ENCODE data around the gene EVA1B.

The EVA1B gene, protein sequence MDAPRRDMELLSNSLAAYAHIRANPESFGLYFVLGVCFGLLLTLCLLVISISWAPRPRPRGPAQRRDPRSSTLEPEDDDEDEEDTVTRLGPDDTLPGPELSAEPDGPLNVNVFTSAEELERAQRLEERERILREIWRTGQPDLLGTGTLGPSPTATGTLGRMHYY

DNA sequence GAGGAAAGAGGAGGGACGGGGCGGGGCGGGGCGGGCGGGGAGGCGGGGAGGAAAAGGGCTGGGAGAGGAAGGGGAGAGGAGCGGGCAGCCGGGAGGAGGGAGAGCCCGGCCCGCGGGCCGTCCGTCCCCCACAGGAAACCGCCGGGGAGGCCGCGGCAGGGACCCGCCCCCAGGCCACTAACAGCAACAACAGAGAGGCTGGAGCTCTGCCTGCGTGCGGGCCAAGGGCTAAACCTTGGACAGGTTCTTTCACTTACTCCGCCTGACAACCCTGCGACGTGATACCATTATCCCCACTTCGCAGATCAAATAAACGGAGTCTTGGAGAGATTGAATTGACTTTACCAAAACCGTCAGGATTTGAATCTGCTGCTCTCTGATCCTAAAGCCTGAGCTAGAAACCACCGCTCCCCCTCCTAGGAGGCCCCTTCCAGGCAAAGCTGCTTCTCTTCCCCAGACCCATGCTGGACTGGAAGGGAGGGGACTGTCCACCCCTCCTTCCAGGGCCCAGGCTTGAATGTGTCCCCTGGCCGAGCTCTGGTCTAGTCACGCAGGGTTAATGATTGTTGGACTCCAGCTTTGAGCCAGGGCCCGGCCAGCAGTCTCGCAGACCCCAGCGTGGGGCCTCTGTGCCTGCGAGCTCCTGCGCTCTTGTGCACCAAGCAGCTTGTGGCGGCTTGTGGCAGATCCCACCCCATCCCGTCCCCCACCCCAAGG is at the start of gene EVA1B:
EVA1B (minus strand) TSS at position 10 of the 717 bp plus-strand sequence. CDS start 608 bp downstream, outside the sequence.
- peak; percentile 12 to 56 for DNase-seq

DNA sequence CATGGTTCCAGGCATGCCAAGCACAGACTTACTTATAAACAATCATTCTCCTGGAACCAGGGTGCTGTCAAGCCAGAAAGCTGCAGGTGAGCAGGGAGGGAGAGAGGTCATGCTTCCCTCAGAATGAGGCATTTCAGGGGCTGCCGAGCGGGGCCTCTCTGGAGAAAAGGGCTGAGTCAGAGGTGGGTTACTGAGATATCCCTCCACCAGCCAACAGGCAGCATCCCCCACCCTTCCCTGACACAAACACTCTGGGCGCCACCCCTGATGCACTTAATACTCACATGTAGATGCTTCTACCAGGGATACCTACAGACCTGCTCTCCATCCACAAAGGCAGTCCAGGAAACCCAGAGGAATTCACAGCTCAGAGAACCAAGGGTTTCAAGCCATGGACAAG is 49.2 kb upstream of the EVA1B start:
- DNase-seq: no peak

DNA sequence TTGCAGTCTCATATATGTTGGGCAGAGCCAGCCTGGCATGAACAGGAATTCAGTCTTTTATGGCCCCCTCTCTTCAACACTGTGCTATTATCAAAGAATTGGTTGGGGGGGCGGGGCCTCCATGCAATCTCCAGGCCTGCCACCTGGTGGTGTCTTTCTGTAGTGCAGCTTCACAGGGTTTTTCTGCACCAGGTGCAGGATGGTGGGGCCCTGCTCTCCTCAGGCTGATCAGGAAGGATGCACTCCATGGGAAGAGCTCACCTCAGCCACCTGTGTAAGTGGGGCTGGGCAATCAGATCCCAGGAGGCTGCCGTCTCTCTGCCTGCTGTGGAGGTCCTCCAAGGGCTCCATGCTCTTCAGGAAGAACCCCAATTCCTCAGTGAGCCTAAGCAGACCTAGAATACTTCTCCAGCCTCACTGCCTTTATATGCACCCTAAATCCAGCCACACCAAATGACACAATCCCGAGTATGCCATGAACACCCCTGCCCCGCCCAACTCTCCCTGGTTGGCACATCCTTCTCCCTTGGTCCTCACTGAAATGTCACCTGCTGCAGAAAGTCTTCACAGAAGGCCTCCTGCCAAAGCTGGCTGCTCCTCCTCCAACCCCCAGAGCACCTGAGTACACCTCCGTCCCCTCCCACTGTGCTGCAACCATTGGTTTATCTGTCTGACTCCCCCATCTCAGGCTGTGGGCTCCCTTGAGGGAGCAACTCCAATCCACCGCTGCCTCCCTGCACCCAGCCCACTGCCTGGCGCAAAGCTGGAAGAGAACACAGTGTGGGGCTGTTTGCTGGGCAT is 45.8 kb upstream of the EVA1B start:
- peak; percentile 76 to 85 for DNase-seq

DNA sequence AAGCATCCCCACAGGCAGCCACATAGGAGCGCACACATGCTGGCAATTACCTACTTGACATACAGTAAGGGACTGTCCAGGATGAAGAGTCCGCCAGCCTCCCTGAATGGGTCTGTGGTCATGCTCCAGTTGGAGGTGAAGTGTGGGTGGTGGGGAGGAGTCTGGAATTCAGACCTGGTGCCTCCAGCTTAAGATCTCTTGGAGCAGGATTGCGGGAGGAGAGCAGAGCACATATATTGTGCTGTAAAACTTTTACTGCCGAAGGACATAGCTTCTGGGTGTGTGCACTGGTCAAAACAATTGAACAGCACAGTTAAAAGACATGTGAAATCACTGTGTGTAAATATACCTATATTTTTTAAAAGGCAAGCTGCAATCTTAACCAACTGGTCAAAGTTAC is 44.4 kb upstream of the EVA1B start:
- no peak for DNase-seq

DNA sequence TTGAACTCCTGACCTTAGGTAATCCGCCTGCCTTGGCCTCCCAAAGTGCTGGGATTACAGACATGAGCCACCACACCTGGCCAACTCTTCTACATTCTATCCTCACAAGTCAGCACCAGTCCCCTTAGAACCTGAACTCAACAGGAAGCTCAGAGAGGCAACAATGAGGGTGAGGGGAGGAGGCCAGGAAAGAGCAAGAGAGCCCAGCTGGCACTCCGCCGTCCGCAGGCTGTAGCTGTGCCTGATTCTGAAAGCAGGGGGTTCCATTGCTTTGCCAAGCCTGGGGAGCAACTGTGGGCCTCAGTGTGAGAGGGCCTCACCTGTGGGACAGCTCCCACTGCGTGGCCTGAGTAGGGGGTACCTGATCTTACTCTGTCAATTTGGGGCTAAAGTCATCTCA is 43.6 kb upstream of the EVA1B start:
- DNase-seq: peak; percentile 9 to 56

DNA sequence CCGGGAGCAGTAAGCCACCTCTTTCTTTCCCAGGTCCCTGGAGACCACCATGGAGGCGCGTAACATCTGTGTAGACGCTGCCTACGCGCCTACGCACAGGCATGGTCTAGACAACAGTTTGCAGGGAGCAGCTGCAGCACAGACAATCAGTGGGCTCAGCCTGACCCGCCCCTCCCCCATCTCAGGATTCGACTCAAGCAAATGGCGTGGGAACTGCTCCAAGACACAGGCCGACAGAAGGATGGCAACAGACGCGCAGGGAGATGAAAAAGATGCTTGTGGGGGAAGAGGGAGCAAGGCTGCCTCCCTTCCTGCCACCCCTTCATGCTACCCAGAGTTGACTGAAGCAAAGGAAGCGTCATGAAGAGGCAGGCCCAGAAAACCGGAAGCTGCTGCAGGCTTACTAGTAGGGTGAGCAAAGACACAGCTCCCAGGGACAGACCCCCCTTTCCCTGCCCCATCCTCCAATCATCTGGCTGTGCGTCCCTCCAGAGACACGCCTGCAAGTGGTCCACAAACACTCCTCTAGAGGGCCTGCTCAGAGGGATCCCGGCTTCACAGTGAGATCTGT is 42.7 kb upstream of the EVA1B start:
- peak; percentile 69 to 70 for DNase-seq

DNA sequence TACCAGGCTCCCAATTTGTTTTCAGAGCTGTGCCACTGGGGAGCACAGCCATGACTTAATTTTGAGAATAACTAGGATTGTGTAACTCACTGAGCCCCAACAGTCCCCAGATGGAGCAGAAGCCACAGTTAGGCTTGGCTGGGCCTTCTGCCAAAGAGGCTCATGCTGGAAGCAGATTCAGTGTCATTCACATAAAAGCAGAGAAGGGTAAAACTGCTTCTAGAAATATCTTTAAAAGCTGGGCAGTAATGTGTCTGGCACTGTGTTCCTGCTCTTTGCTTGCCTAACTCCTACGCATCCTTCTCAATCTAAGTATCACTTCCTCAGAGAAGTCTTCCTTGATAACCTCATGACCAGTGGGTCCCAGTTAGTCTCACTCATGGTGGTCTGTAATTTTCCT is 41.9 kb upstream of the EVA1B start:
- DNase-seq: no peak

DNA sequence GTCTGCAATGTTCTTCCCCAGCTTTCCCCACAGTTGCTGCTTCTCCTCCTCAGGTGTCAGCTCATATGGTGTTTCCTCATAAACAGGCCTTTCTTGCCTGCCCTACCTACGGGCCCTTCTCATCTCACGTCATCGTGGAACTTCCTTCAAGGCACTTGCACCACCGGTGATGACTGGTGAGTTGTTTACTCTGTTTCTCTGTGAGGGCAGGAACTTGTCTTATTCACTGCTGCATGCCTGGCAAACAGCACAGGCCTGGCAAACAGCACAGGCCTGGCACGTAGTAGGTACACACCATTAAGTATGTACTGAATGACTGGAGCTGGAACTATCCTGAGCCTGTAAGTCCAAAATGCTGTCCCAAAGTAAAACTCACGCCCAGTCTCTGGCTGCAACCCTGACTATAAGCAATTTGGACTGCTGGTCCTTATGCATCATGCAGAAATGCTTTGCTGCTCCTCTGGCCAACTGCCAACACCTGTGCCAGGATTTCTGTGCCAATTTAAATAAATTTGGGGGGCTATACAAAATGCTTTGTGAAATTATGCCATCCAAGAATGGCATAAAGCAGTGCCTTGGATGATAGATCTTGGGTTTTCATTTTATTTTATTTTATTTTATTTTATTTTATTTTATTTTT is 36.6 kb upstream of the EVA1B start:
- peak; percentile 43 to 45 for DNase-seq

DNA sequence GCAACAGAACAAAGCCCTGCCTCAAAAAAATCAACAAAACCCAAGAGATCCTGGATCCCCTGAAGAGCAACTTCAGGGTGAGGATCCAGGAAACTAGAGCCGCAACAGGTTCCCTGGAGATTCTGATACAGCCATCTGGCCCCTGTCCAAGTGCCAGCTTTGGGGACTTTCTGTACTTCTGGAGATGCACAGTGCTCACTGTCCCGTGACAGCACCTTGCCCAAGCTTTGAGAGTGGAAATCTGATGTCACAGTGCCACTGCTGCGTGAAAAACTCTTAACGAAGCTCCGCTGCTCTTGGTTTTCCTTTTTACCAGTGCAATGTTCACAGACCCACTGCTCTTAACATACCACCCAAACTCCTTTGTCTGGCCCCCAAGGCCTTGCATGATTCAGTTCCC is 35.9 kb upstream of the EVA1B start:
- DNase-seq: no peak

DNA sequence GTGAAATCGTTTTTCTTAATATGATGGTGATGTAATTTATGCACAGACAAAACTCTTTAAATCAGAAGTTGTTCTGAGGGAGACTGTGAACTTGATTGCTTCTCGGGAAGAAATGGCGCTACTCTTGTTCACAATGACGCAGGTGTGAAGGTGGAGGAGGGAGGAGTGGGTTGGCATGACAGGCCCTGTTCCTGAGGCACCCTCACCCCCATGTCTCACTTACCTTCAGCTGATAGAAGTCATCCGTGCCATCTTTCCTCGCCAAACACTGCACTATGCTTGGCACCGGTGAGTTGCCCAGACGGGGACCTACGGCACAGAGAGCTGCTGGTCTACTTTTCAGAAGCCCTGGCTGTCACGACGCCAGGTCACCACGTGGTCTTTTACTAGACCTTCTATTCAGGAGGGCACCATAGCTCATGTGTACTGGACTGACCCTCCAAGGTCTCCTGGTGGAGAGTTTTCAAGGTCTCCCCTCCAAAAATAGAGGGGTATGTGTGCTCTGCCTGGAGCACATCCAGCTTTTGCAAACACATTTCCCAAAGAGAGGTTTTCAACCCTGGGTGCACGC is 35.2 kb upstream of the EVA1B start:
- DNase-seq: no peak

DNA sequence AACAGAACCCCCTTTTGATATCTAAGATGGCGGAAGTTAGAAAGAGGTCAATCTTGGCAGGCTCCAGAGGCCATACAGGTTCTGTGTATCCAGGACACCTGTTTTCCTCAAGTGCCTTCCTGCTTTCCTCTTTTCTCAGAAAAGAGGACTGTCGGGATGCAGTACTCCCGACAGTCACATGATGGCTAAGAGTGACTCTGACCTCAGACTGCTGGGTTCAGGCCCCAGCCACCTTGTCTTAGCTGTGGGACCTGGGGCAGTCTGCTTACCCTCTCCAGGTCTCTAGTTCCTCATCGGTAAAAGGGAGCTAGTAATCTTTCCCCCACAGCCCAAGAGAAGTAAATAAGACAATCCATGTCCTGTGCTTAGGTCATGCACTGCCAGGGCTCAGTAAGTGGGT is 32.4 kb upstream of the EVA1B start:
- no peak for DNase-seq

DNA sequence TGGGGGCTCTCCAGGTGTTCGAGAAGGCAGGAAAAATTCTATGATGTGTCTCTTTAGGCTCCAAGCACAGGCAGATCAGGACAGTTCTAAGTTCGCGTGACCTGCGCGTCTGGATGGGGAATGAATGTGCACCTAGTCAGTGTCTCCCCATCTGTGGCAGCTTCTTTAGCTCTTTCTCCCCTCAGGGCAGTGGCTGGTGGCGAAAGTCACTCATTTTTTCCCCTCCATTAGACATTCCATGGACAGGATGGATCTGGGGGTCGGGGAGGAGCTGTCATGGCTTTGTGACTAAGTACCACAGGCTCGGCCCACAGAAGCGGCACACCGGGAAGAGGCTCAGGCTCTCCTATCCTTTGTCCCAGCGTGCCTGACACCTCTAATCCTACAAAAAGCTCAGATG is 31.0 kb upstream of the EVA1B start:
- no peak for DNase-seq

DNA sequence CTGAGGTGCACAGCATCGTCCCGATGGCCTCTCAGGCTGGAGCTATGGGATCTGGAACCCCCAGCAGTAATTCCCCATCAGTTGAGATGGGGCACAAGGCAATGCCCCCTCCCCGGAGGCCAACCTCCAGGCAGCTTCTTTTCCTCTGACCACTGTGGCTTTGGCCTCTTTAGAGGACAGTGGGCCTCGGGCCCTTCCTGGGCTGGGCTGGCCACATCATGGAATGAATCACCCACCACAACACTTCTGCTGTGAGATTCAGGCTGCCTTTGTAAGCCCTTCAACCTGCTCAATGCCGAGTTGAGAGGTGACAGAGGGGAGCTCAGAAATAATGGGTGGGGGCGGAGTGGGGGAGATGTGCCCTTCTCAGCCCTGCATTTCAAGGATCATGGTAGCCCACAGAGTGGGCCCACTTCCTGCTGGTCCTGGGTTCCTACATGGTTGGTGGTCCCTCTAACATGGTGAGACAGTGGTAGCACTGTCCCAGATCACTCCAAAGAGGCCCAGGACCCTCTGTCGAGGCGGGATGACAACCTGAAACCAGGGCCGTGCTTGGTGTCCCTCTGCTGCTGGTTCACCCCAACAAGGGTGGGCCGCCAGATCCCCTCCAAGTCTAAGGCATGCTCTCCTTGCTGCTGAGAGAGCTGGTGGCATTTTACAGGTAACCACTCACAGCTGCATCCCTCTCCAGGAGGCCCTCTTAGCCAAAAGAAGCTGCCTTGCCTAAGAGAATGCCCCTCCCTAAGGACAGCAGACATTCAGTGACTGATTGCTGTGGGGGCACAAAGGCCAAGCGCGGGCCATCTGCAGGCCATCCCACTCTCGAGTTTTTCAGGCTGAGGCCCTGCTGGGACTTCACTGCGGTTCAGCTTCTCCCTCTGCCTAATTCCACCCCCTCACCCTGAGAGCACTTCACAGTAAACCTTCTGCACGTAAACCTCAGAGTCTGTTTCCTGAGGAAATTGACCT is 29.7 kb upstream of the EVA1B start:
- no peak for DNase-seq

DNA sequence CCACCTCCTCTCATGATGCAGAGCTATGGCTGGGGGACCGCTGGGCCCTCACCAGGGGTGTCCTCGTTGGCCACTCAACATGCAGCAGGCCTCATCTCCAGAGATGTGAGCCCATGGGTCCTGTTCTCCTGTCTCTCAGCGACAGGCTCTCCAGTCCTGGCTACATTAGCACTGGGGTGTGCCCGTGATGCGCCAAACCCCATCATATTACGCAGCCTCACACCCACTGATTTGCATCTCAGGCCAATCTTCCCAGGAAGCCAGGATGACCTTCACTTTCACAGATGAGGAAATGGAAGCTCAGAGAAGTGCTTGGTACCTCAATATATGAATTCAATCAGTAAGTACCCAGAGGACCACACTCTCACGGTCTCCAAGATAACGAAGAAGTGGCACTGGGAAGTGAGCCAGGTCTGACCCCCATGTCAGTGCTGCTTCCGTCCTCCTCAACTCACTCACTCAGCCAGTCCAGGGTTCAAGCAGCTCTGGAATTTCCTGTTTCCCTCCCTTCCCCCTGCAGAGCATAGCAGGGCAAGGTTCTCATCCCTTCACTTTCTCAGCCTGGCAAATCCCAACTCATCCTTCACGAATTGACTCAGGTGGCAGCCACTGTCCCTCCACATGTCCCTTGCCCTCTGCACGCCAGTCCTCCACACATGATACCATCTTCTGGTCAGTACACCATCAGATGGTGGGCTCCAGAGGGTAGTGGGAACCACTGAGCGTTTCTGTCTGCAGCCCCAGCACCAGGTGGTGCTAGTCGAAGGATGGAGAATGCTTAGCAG is 28.9 kb upstream of the EVA1B start:
- no peak for DNase-seq

DNA sequence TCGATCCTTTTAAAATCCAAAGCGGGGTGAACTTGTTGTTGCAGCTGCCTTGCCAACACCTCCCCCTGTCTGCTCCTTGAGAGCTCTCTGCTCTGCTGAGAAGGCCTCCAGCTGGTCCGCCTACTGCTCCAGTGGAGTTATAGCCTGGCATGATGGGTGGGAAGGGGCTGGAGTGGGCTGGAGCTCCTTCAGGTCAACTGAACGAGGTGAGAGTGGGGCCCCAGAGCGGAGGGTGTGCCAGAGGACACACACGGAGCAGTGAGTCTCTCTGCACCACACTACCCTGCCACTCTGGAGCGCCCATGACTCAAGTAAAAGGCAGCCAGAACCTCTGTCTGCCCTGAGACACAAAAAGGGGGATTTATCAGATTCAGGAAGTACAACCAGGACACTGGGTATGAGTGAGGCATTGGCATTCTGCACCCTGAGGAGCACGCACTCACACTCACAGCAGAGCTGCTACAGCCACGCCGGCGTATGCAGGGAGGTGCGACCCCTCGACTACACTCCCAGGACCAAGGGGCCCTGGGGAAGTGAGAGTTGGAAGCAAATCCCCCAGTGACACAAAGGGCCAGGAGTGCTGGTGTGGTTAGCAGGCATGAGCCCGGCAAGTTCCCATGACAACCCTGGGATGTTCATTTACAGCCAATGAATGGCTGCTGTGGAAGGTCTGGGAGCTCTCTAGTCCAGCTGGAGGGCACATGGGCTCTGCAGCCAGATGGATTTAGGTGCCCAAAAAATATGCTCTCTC is 28.0 kb upstream of the EVA1B start:
- no peak for DNase-seq

DNA sequence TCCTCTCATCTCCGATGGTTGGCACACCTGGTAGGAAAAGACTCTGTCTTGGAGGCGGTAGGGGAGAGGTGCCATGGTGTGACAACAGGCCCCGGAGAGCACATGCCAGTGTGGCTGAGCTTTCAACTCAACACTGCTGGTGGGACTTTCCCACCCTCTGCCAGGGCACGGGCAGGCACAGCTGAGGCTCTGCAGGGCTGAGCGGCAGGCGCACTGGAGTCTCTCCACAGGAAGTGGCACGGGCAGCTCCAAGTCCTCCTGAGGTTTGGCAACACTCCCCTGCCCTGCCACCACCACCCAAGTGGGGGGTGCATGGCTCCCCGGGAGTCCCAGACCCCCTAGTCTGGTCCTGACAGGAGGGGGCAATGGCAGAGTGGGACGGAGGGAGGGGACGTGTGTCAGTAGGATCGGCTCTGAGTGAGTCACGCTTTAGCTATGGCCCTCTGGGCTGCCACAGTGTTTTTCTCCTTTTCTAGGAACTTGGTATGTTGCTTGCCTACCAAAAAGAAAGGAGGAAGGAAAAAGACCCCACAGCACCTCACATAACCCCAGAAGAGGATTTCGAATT is 27.3 kb upstream of the EVA1B start:
- peak; percentile 42 to 56 for DNase-seq

DNA sequence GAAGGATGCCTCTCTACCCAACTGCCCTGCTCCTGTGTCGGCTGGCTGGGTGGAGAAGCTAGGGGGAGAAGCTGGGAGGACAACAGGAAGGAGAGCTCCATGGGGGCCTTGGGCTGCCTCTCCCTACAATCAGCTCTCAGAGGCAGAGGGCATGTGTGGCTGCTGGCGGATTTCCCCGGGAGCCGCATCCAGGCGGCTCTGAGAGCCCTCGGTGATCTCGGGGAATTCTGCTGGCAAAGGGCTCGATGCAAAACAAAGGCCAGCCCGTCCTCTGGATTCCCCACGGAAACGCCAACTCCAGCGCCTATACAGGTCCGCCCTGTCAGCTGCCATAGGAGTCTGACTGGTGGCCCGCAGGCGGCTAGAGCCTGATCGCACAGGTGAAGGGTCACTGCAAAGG is 26.4 kb upstream of the EVA1B start:
- DNase-seq: no peak

DNA sequence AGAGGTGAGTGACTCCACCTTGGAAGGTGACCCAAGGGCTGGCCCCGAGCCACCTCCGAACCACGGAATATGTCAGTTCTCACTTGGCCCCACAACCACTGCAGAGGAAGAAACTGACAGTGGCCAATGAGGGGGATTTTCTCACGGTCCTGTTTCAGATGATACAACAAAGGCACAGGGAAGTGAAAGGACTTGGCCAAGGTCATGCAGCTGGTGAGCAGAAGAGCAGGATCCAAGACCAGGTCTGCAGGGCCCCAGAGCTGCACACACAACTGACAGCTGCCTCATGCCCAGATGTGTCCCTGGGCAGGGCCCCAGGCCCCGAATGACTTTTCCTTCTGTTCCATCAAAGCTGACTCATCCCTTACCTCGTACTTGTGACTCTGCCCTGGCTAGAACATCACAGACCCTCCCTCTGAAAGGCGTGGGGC is 25.8 kb upstream of the EVA1B start:
- DNase-seq: no peak

DNA sequence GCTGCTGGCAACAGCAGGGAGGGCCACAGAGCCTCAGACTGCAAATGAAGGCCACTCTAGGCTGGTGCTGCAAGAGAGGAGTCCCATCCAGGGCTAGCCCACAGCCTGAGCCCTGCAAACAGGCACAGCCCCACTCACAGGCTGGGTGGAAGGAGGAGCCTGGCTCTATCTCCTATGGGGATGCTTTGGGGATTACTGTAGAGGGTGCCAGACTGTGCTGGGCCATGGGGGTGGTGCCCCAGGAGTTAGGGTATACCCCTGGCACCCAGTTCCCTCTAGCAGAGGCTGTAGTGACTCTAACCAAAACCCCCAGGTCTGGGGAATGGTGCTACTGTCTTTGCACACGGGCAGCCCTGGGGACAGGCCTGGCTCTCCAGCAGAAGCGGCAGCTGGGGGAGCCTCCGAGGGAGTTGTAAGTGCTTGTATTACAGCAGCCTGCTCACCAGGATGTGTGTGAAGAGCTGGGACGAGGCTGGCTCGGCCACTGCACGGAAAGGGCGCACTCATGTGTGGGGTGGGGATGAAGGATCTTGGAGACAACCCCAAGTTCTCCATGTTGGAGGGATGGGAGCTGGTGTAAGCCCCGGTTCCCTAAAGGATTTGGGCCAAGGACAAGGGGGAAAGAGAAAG is 23.4 kb upstream of the EVA1B start:
- no peak for DNase-seq
